ENCODE results near the gene GPC2.

Gene GPC2

GRCh38 chr7:100167912-100168323 is 9.3 kb downstream of the GPC2 start:
- no peak for DNase-seq

- no peak for DNase-seq
Measured at GRCh38 chr7:100166970-100167911, 9.9 kb downstream of the GPC2 start.

GRCh38 chr7:100166317-100166940 is 10.8 kb downstream of the GPC2 start:
- no peak for DNase-seq

- no peak for DNase-seq
Measured at GRCh38 chr7:100163871-100164270, 13.3 kb downstream of the GPC2 start.

- no peak for DNase-seq
Measured at GRCh38 chr7:100163006-100163531, 14.1 kb downstream of the GPC2 start.

GRCh38 chr7:100160067-100160466 is 17.1 kb downstream of the GPC2 start:
- DNase-seq: no peak

GRCh38 chr7:100159099-100159623 is 18.0 kb downstream of the GPC2 start:
- DNase-seq: no peak

- peak; percentile 48 to 77 for DNase-seq
Measured at GRCh38 chr7:100158229-100159098, 18.7 kb downstream of the GPC2 start, which contains the start of gene TRAPPC14. Gene TRAPPC14, minus strand, starts transcription at chr7:100158723. Its CDS starts 224 bp downstream, at chr7:100158499.

- no peak for DNase-seq
Measured at GRCh38 chr7:100157334-100158228, 19.6 kb downstream of the GPC2 start.

- DNase-seq: no peak
Measured at GRCh38 chr7:100157069-100157333, 20.2 kb downstream of the GPC2 start.

GRCh38 chr7:100156331-100157068 is 20.7 kb downstream of the GPC2 start:
- no peak for DNase-seq

- DNase-seq: no peak
Measured at GRCh38 chr7:100155553-100156317, 21.4 kb downstream of the GPC2 start.

- no peak for DNase-seq
Measured at GRCh38 chr7:100154651-100155491, 22.3 kb downstream of the GPC2 start.

GRCh38 chr7:100153708-100154535 is 23.3 kb downstream of the GPC2 start:
- no peak for DNase-seq

- no peak for DNase-seq
Measured at GRCh38 chr7:100152937-100153666, 24.1 kb downstream of the GPC2 start.

- DNase-seq: no peak
Measured at GRCh38 chr7:100152404-100152803, 24.8 kb downstream of the GPC2 start.

- DNase-seq: peak; percentile 86 to 98
Measured at GRCh38 chr7:100148559-100149328, 28.4 kb downstream of the GPC2 start, which contains the start of gene LAMTOR4. Gene LAMTOR4, plus strand, starts transcription at chr7:100148918. Its CDS starts 55 bp downstream, at chr7:100148973.

All from NCI-H446 (cell line).